GM19351 (cell line): Measurements from ENCODE around the gene VOPP1.

Experiments used
- ATAC-seq: cut with Tn5 transposase; IDR thresholded peaks from one replicate; pipeline ENCODE4 v1.9.1; 2021; ENCODE audit warnings: mild to moderate bottlenecking, moderate library complexity; ENCODE audit not compliant: unreplicated experiment

VOPP1 gene

DNA sequence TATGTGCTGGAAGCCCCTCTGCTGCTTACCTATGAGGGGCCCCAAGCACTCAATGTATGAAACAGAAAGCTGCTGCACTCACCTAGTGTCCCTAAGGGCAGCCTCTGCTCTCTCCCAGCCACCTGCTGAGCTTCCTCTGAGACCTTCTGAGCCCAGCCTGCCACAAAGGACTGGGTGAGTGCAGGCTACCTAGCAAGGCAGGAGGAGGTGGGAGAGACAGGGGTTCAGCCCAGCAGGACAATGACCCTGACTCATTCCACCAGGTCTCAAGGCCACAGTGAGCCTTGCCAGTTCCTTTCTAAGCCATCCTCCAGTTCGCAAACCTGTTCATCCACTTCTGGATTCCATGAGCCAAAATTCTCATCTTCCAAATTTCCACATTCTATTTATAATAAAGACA is 16.3 kb downstream of the VOPP1 start:
- no peak for ATAC-seq

DNA sequence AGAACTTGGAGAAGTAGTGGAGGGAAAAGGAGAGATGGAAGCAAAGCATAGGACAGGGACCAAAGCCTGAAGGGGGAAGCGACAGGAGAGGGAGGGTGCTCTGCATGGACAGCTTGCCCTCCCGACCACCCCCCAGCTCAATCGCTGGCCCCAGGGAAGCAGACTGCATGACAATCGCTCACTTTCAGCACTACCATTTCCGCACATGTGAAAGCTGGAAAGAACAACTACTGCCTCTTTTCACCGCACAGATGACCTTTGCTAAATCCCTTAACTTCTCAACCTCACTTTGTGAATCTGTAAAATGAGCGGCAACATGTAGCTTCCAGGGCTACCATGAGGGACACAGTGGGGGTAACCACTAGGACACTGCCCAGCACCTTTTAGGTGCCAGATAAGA is 17.1 kb downstream of the VOPP1 start:
- ATAC-seq = no peak

DNA sequence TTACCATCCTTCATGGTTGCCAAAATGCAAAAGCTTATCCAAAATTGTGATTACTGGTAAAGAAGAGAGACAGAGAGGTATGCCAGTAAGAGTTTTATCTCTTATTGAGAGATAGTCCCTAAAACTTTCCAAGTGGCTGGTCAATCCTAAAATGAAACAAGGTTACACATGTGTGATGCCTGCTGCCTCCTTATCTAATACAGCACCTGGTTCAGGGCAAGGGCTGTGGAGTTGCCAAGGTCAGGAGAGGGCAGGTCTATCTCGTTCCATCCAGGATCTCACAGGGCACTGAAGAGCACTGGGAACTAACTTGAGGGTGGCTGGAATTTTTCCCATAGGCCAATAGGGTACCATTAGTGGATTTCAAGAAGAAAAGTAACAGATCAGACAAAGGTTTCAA is 18.3 kb downstream of the VOPP1 start:
- ATAC-seq = no peak

DNA sequence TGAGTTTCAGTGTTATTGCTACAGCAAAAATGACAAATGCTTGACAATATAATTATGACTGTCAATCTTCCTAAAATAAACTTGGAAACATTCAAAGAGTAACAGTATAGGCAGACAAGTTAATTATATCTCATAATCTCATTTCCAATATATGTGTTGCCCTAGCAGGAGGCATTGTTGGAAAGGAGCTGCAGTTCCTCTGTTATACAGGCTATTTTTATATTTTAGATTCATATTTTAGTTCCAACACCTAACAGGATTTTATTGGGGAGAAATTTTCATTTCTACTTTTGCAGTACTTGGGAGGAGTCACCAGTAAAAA is 19.3 kb downstream of the VOPP1 start:
- ATAC-seq = no peak

DNA sequence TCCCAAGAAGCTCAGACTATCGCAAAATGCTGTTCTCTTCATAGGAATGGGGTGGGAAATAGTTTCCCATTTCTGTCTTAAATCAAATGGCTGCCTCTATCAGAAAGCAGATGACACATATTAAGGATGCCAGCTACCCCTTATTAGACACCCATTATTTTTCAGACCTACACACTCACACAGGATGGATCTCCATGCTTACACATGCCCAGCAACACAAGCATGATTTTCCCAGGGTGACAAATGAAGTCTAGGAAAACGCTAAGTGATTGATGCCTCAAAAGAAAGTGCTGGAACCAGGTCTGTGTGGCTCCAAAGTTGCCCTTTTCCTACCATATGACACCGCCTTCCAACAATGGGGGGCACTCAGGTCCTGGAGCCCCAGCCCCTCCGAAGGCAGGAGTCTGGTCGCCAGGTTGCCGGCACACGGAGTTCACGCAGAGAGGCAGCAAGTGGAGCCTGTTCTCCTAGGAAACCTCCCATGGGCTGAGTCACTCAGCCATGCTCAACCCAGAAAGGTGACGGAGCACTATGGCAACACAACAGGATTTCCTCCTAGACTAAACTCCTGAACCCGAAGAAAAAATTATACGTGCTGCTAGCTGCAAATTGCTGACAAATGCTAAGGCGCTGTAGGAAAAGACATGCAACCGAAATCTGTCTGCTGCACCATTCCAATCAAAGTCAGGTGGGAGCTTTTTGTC is 19.8 kb downstream of the VOPP1 start:
- ATAC-seq = no peak

DNA sequence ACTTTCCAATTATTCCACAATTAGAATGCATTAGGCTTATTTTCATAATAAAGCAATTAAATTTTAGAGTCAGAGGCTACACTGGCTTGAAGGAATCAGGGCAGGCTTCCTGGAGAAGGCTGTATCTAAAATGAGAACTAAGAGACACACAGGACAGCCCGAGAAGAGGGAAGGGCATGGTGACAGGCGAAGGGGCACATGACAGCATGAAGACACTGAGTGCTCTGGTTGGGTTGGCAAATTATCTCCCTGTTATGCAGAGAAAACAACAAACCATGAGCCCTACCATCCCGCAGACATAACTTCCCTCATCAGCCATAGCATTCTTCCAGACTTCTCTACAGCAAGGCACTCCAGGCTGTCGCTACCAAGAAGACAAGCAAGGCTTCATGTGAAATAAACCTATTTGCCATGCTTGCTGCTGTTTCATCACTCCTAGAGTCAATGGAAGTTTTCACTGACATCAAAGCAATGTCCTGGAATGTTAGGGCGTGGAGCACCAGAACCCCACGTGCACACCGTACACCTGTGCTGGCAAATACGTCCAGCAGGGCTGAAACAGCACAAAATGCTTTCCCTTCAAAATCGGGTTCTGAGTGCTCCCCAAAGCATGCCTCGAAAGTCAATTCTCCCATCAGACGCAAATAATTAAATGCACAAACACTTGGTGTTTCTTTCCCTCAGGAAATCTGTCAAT is 21.3 kb downstream of the VOPP1 start:
- no peak for ATAC-seq

DNA sequence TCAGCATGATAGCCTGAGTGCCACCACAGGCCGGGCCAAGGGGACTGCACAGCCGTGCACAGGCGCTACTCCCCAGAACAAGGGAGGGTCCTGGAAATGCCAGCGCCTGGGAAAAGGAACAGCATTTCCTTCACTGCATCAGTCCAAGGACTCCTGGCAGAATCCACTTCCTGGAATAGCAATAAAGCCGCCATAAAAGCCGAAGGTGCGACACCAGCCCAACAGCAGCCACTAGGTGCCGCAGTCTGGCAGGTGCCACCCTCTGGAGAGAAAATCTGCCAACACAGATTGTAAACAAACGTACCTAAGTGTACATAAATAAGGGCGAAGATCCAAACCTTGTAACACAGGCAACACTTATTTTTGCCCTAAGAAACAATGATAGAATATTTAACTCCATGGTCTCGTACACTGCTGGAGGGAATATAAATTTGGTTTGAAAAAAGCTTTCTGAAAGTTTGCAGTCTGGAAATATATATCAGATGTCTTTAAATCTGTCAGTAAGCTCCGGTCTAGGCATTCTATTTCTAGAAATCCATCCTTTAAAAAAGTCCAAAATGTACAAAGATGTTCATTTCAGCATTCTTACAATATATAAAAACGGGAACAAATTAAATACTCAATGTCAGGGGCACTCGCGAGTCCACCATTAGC is 22.2 kb downstream of the VOPP1 start:
- ATAC-seq = no peak

DNA sequence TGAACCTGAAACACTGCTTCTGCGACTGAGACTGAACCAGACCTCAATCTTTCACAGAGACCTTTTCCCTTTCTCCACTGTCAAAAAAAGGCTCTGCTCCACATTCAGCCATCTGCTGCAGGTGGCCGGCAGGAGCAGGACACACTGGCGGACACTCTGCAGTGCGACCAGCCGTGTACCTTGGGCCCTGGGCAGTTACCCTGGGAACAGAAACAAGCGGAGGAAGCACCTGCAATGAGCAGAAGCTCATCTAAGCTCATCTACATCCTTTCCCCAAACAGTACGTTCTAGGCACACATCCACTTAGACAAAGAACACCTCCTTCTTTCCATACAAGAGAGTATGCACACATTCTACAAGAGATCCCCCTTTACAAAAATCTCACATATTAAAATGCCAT is 22.8 kb downstream of the VOPP1 start:
- peak; percentile 31 for ATAC-seq

DNA sequence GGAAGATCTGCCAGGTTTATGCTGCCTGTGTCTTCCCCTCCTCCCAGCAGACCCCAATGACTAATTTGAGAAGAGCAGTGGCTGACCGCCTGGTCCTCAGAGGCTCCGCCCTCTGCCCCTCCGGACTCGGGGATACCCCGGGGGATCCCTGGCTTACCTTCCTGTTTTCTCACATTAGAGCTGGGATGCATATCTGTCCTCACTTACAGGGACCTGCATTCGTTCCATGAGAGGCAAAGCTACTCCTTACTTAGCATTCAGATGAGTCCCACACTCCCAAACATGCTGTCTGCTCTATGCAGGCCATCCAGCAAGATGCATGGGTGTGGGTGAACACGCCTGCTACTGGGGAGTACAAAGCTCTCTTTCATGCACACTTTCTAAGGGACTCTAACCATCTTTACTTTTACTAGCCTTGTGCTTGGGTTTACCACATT is 24.0 kb downstream of the VOPP1 start:
- peak; percentile 67 for ATAC-seq

DNA sequence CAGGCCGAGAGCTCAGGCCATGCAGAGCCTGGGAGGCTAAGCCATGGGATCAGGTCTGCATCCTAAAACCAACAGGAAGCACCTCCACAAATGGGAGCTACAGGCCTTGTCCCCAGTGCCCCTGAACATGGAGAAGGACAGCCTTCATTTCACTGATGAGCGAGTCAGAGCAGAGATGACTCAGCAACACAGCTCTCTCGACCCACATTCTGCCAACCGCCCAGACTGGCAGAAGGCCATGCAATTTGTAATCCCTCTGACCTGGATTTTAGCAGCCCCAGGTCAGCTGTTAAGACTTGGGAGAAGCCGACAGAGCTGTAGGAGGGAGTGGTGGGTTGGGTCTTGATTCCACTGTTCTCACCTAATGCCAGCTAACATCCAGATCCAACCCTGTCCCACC is 25.5 kb downstream of the VOPP1 start:
- ATAC-seq = no peak

DNA sequence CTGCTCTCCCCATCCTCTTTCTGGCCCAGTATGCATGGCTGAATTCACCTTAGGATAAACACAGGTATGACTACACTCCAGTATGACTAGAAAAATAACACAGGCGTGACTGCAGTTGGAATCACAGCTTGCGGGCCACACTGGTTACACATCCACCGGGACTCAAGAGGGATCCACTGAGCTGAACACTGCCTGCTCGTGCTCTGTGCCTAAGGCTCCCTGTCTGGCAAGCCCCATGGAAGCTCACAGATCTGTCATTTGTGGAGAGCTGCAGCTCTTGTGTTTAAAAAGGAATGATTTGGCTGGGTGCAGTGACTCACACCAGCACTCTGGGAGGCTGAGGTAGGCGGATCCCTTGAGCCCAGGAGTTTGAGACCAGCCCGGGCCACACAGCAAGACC is 26.8 kb downstream of the VOPP1 start:
- ATAC-seq = no peak

DNA sequence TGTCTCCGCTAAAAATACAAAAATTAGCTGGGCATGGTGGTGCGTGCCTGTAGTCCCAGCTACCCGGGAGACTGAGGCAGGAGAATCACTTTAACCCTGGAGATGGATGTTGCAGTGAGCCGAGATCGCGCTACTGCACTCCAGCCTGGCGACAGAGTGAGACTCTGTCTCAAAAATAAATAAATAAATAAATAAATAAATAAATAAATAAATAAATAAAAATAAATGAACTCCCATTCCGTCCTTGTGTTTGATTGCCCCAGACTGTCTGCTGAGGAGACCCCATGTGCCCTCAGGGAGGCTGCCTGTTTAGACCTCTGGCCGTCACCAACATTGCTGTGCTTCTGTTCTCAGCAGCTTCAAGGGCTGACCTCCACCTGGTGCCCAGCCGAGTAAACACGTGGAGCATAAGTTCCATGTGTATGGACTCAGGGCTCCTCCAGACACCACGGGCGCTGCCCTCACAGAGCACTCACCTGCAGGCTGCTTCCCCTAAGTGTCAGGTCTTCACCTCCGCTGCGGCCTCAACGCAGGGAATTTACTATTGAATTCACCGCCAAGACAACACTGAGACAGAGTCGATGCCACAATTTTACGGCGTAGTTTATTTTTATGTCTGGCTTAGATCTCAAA is 32.0 kb downstream of the VOPP1 start:
- no peak for ATAC-seq

DNA sequence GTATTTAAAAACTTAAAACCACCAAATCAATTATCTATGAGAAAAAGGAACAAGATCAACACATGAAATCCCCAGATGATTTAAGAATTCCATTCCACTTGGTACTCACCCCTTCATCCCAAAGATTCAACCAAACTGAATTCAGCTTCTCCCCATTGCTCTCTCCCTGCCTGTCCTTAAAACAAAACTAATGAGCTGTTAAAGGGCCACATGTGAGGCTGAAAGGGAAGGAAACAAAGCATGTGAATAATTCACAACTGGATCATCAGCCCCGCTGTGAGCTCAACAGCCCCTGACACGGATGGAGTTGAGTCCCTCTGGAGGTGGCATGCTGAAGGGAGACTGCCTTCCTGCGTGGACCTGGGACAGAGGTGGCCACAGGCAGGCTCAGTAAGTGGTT is 32.9 kb downstream of the VOPP1 start:
- no peak for ATAC-seq

DNA sequence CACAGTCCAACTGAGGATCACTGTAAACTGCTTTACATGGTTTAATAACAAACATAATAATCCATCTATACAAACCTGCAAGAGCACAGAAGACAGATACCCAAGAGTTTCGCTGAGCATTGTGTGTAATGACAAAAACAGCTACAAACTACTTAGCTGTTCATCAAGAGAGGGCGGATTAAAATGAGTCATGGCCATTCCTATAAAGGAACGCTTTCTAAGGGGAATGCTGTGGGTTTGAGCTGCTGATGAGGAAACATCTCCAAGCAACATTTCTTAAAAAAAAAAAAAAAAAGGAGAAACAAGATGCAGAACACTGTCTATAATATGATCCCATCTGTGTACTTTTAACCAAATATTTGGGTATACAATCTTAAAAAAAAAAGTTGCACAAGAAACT is 33.8 kb downstream of the VOPP1 start:
- ATAC-seq = no peak

DNA sequence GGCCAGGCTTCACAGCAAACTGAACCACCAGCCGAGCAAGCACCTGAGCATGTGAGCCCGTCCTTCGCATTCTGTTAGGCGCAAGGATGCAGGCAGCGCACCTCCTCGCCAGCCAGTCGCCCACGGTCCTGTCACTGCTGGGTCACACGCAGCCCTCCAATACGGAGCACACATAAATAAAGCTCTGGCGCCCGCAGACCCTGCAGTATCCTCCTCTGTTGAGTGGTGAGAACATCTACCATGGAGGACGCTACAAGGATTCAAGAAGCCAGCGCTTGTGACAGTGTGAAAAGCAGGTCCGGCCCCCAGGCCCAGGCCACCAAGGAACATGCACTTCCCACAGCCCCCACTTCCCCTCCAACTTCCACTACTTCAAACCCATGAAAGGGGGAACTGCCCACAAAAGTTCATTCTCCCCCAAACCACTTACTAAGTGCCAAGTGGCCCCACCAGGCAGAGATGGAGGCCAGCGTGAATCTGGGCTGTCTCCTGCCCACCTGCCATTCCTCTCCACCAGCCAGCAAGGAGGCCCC is 34.8 kb downstream of the VOPP1 start:
- no peak for ATAC-seq

DNA sequence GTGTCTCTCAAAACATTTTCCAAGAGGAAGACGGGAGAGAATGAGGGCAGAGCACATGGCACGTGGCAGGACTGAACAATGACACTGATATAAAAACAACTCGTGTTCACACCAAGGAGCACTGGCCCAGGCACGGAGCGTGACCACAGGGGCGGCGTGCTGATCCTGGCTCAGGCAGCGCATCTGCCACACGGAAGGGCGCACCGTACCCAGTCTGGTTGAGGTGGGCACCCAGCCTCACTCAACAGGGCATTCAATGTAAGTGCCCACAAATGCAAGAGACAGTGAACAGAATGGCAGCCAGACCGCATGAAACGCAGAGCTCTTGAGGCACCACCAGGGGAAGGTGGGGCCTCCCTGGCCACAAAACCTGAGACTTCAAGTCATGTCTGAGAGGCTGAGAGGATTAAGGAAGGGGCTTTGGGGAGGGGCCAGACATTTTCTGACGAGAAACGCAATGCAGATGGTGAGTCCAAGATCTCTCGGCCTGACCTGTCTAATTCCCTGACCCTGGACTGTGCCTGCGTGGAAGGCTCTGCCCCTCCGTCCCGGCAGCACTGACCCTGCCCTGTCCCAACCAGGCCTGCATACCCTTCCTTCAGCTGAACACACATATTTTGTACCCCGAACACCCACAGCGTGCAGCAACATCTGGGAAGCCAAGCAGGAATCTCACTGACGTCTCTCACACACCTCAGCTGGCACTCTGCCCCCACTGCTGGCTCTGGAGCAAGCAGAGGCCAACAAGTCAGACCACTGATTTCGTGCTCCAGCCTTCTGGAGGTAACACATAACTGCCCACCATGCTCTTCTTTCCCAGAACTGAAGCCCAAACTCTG is 35.5 kb downstream of the VOPP1 start:
- no peak for ATAC-seq

DNA sequence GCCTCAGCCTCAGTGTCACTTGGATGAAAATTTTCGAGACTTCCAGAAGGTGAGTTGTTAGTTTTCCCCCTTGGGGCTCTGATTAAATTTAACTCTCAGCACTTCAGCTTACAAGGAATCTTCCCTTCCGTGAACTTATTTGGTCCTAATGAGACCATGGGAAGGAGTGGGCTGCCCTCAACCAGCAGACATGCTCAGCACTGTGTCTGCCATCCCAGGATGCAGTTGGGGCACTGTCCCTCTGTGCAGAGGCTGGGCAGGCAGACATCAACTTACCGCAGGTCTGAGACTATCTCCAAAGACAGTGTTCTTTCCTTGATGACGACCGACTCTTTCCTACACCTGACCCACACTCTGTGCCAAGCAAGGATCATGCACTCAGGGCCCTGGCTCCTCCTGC is 36.7 kb downstream of the VOPP1 start:
- no peak for ATAC-seq

DNA sequence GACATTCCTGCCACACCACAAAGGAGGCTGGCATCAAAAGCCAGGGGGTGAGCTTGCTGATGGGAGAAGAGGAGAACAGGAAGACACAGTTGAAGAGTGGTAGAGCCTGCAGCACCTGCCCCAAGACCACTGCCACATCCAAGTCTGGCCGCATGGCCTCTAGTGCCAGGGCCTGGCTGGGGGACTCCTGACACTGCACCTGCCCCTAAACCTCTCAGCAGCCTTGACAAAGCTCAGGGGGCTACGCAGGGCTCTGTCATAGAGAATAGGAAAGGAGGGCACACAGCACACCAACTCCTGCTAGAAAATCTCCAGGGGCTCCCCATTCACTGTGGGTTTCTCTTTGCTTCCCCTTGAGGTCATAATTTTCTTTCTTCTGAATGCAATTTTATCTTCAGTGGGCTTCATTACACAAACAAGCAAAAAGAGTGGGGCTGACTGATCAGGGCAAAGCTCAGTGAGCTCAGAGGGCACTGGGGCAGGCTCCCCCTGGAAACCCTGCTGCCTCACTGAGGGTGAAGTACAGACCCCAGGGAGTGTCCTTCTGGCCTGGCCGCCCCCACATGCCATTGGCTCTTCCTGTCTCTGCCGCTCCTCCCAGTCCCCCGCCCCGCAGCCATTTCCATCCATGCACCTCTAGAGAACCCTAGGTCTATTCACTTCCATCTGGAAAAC is 37.2 kb downstream of the VOPP1 start:
- ATAC-seq = peak; percentile 8

DNA sequence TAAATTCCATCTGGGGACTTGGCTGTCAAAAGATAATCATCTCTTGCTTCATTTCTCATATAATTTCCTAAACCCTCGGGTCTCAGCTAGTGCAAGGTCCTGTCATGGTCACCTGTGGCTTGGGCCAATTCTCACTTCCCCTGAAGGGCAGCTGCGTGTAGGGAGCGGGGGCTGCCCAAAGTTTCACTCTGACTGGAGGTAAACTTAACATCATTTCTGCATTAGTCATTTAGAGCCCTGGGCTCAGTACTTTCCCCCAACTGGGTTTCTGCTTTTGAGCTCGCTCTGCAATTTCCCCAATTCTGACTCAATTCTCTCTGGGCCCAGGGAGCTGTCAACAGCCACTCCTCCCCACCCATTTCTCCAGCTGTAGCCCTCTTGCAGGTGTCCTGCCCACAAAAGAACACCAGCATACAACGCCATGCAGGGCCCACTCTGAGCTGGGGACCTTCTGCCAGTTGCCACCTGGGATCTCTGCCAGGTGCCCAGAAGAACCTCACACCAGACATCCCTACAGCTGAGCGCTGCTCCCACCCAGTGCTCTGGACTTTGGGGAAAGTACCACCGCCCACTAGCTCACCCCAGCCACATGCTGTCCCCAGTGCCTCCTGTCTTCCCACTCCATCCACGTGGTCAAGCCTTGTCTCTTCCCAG is 37.9 kb downstream of the VOPP1 start:
- ATAC-seq = peak; percentile 62

DNA sequence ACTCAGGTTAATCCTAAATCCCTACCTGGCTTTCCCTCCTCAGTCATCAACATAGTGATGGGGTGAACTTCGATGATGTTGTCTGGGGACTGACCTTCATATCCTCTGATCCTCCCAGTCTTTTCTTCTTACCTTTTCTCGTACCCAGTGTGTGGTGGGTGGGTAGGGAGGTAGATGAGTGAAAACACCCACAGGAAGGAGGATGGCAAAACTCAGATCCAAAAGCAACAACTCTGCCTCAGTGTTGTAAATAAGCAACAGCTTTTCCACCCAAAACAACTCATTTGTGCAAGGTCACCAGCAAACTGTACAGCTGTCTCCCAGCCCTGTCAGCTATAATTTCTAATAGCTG is 38.6 kb downstream of the VOPP1 start:
- ATAC-seq = no peak
